Lower lobe of right lung (tissue), 2 donors: ENCODE results near the gene TDRD12. TPM values are rescaled to one million over a fixed set of nuclear protein-coding genes. Genes with fewer than 3 reads are reported as not detected.
"Not testable (repeated sequence)": the region's sequence is repeated elsewhere in the genome, so short reads cannot be mapped to it uniquely, and the experiment has no call there.

Source experiments
- ATAC-seq, 2 donors: fragments of 200-7000 bp; cut with Tn5 transposase; one replicate each; pipeline ENCODE4 v1.9.1; 2020 to 2022; ENCODE audit warnings: mild to moderate bottlenecking in 2 of 2, moderate library complexity in 2 of 2
- DNase-seq: peaks from one replicate; pipeline ENCODE4 v3.0.0-alpha.2; 2020
- H3K27ac ChIP-seq: fragments of 200-600 bp; one replicate; pipeline ENCODE4 v1.8.0; 2022
- H3K27me3 ChIP-seq: fragments of 200-600 bp; one replicate; pipeline ENCODE4 v1.8.0; 2022; ENCODE audit warnings: low read depth
- H3K36me3 ChIP-seq: fragments of 200-600 bp; one replicate; pipeline ENCODE4 v1.8.0; 2022; ENCODE audit warnings: mild to moderate bottlenecking
- H3K4me1 ChIP-seq: fragments of 200-600 bp; one replicate; pipeline ENCODE4 v1.8.0; 2022
- H3K4me3 ChIP-seq: fragments of 200-600 bp; one replicate; pipeline ENCODE4 v1.8.0; 2022; ENCODE audit warnings: mild to moderate bottlenecking
- H3K9me3 ChIP-seq: fragments of 200-600 bp; one replicate; pipeline ENCODE4 v1.8.0; 2022
- CTCF ChIP-seq: fragments of 200-600 bp; IDR thresholded peaks from one replicate; pipeline ENCODE4 v1.8.0; 2022; ENCODE audit warnings: antibody characterized with exemption, mild to moderate bottlenecking
- intact Hi-C: fragments of 100-400 bp; cut with DNase I; formaldehyde crosslinking; loops from one replicate; pipeline ENCODE4 v1.11.0; 2022
- total RNA-seq: library from RNA; stranded (reverse); fragmentation: NEBNext Ultra II Directional; extraction: Animal tissue kit (Norgen Biotek cat#: 25700); gene quantifications from one replicate; pipeline ENCODE4 v1.2.1, GENCODE V29; 2021
- donor health status: DM: no; HTN: yes; CAD: no; lungs with severe emphysema.

The TDRD12 gene
- total RNA-seq, 1 donor from 2014 or later: not detected

- Histone ChIP-seq H3K4me1 (no peaks in the 10 kb centered on the region), H3K27ac (no peak overlapping the region), H3K27me3 (peaks cover 5% of the 10 kb centered on the region), H3K4me3 (no peak overlapping the region), H3K9me3 (no peaks in the 10 kb centered on the region), H3K36me3 (no peaks in the 10 kb centered on the region)
- ATAC-seq (no peak), DNase-seq (no peak)
- no peak for TF ChIP-seq CTCF
- intact Hi-C loops: no loop called here
Observed at GRCh38 chr19:32828139-32828538, 108.6 kb downstream of the TDRD12 start.

GRCh38 chr19:32828643-32829344, 109.2 kb downstream of the TDRD12 start:
- no peak for ATAC-seq
- TF ChIP-seq CTCF: no peak
- intact Hi-C loops: no loop called here

GRCh38 chr19:32829345-32829896, 109.9 kb downstream of the TDRD12 start:
- no peak for ATAC-seq
- no peak for TF ChIP-seq CTCF
- H3K36me3 ChIP-seq: no peaks in the 10 kb centered on the region
- no peak for DNase-seq
- no peak overlapping the region for H3K4me3 ChIP-seq
- intact Hi-C loops: no loop called here
- H3K9me3 ChIP-seq: no peaks in the 10 kb centered on the region
- no peak overlapping the region for H3K27ac ChIP-seq
- no peaks in the 10 kb centered on the region for H3K4me1 ChIP-seq
- no peaks in the 10 kb centered on the region for H3K27me3 ChIP-seq

More at GRCh38 chr19:32828643-32829344, 109.2 kb downstream of the TDRD12 start:
- H3K9me3 ChIP-seq: no peaks in the 10 kb centered on the region
- H3K36me3 ChIP-seq: no peaks in the 10 kb centered on the region
- H3K27me3 ChIP-seq: peaks cover 2% of the 10 kb centered on the region
- no peak overlapping the region for H3K4me3 ChIP-seq
- no peak overlapping the region for H3K27ac ChIP-seq
- no peak for DNase-seq
- H3K4me1 ChIP-seq: no peaks in the 10 kb centered on the region

- ATAC-seq: no peak
- DNase-seq: no peak
- no peak for TF ChIP-seq CTCF
- Histone ChIP-seq H3K27me3 (no peaks in the 10 kb centered on the region), H3K36me3 (no peaks in the 10 kb centered on the region), H3K4me3 (no peak overlapping the region), H3K9me3 (no peaks in the 10 kb centered on the region), H3K27ac (no peak overlapping the region), H3K4me1 (no peaks in the 10 kb centered on the region)
- intact Hi-C loops: no loop called here
Observed at GRCh38 chr19:32830231-32831014, 110.9 kb downstream of the TDRD12 start.

- DNase-seq: no peak
- no peak for TF ChIP-seq CTCF
- H3K27ac ChIP-seq: no peak overlapping the region
Observed at GRCh38 chr19:32831611-32832010, 112.0 kb downstream of the TDRD12 start.

GRCh38 chr19:32832094-32832493, 112.5 kb downstream of the TDRD12 start:
- DNase-seq, H3K27me3 ChIP-seq, H3K4me1 ChIP-seq, ATAC-seq, intact Hi-C loops, H3K27ac ChIP-seq, H3K9me3 ChIP-seq, H3K4me3 ChIP-seq, H3K36me3 ChIP-seq: not testable (repeated sequence)

More at GRCh38 chr19:32831611-32832010, 112.0 kb downstream of the TDRD12 start:
- H3K9me3 ChIP-seq: no peaks in the 10 kb centered on the region
- no peaks in the 10 kb centered on the region for H3K4me1 ChIP-seq
- intact Hi-C loops: no loop called here
- no peak overlapping the region for H3K4me3 ChIP-seq
- H3K36me3 ChIP-seq: no peaks in the 10 kb centered on the region
- ATAC-seq: no peak
- no peaks in the 10 kb centered on the region for H3K27me3 ChIP-seq

- ATAC-seq, H3K4me3 ChIP-seq, H3K9me3 ChIP-seq, H3K4me1 ChIP-seq, H3K36me3 ChIP-seq, H3K27ac ChIP-seq, intact Hi-C loops, H3K27me3 ChIP-seq, DNase-seq: not testable (repeated sequence)
Observed at GRCh38 chr19:32832825-32833224, 113.3 kb downstream of the TDRD12 start.

GRCh38 chr19:32833388-32833787, 113.8 kb downstream of the TDRD12 start:
- H3K9me3 ChIP-seq, intact Hi-C loops, H3K27ac ChIP-seq, H3K4me1 ChIP-seq, H3K4me3 ChIP-seq, DNase-seq, H3K27me3 ChIP-seq, H3K36me3 ChIP-seq, ATAC-seq: not testable (repeated sequence)
